Measurements from ENCODE around the gene OPRL1.

Gene OPRL1

GRCh38 chr20:64072498-64073063 lies 7.3 kb upstream of the OPRL1 start:
- no peak for DNase-seq

GRCh38 chr20:64073476-64074183 lies 6.3 kb upstream of the OPRL1 start:
- no peak for DNase-seq

- DNase-seq, result no peak
Observed at GRCh38 chr20:64074184-64074789, 5.6 kb upstream of the OPRL1 start.

GRCh38 chr20:64074963-64075362 lies 4.9 kb upstream of the OPRL1 start:
- no peak for DNase-seq

GRCh38 chr20:64075556-64075955 lies 4.3 kb upstream of the OPRL1 start:
- DNase-seq, result no peak

- no peak for DNase-seq
Observed at GRCh38 chr20:64076061-64076997, 3.6 kb upstream of the OPRL1 start.

- peak; percentile 41 for DNase-seq
Observed at GRCh38 chr20:64077094-64077493, 2.8 kb upstream of the OPRL1 start.

- no peak for DNase-seq
Observed at GRCh38 chr20:64077541-64077875, 2.4 kb upstream of the OPRL1 start.

- peak; percentile 67 for DNase-seq
Observed at GRCh38 chr20:64077876-64078551, 1.9 kb upstream of the OPRL1 start.

- DNase-seq, result no peak
Observed at GRCh38 chr20:64078934-64079272, 979 bp upstream of the OPRL1 start.

GRCh38 chr20:64079273-64080012 lies 439 bp upstream of the OPRL1 start, which contains the start of gene RGS19:
RGS19 (minus strand) TSS chr20:64079518; CDS start chr20:64076886, 2,632 bp downstream.
- peak; percentile 78 for DNase-seq

- no peak for DNase-seq
Observed at GRCh38 chr20:64080813-64081623, 1.1 kb downstream of the OPRL1 start.

GRCh38 chr20:64081624-64081964 lies 1.7 kb downstream of the OPRL1 start:
- no peak for DNase-seq

GRCh38 chr20:64082126-64082731 lies 2.3 kb downstream of the OPRL1 start:
- DNase-seq, result no peak

- DNase-seq, result no peak
Observed at GRCh38 chr20:64082820-64083377, 3.0 kb downstream of the OPRL1 start.

GRCh38 chr20:64083378-64083803 lies 3.5 kb downstream of the OPRL1 start:
- peak; percentile 76 for DNase-seq

GRCh38 chr20:64083804-64084684 lies 4.2 kb downstream of the OPRL1 start, which contains the start of gene LKAAEAR1:
LKAAEAR1 (minus strand) TSS chr20:64084398; CDS start chr20:64084219, 179 bp downstream.
- DNase-seq, result no peak

- DNase-seq, result no peak
Observed at GRCh38 chr20:64084685-64085152, 4.8 kb downstream of the OPRL1 start.

GRCh38 chr20:64086801-64087200 lies 6.9 kb downstream of the OPRL1 start:
- no peak for DNase-seq
